Measurements from ENCODE around the gene DYNC1LI2. TPM values are rescaled to one million over a fixed set of nuclear protein-coding genes. Genes with fewer than 3 reads are reported as not detected.

Gene DYNC1LI2
- total and polyA plus RNA-seq, 4 experiments from 2014 or later = 16.0 to 78.1 (median 53.0) TPM

GRCh38 chr16:66713076-66713475 is 38.3 kb downstream of the DYNC1LI2 start:
- Histone ChIP-seq H3K27me3 (ENCODE audit: insufficient read depth, low read length) (no peaks in the 10 kb centered on the region), H3K4me1 (ENCODE audit: insufficient read depth, low read length) (no peaks in the 10 kb centered on the region), H3K27ac (ENCODE audit: low read depth, low read length) (no peak overlapping the region), H3K9me3 (ENCODE audit: control insufficient read depth in 1 of 2, low read length in 2 of 2) (no peaks in the 10 kb centered on the region), H3K36me3 (ENCODE audit: insufficient read depth, low read length) (no peaks in the 10 kb centered on the region), H3K4me3 (ENCODE audit: low read length in 2 of 2) (no peak overlapping the region)
- Mint-ChIP-seq H3K27me3 (peaks cover 0 to 9% of the 10 kb centered on the region in 2 donors), H3K4me3 (no peak overlapping the region), H3K4me1 (no peaks in the 10 kb centered on the region), H3K36me3 (peaks cover 0 to 3% of the 10 kb centered on the region in 2 donors), H3K27ac (no peak overlapping the region), H3K9me3 (peaks cover 0 to 2% (median 0%) of the 10 kb centered on the region in 8 donors)
- no peak for DNase-seq
- POLR2A ChIA-PET (ENCODE audit: partially characterized antibody) = no interaction called here
- intact Hi-C loops (cut with micrococcal nuclease) = no loop called here
- CTCF ChIA-PET (ENCODE audit: partially characterized antibody) = interaction anchor here (1.6 kb wide), 1 partner anchor 15 kb away, joined by 7 read pairs; no protein-coding TSS in a partner anchor

GRCh38 chr16:66712512-66712911 is 38.9 kb downstream of the DYNC1LI2 start:
- CTCF ChIA-PET (ENCODE audit: partially characterized antibody) = interaction anchor here (1.6 kb wide), 1 partner anchor 15 kb away, joined by 7 read pairs; no protein-coding TSS in a partner anchor

GRCh38 chr16:66711581-66711980 is 39.8 kb downstream of the DYNC1LI2 start:
- Mint-ChIP-seq H3K36me3 (peaks cover 0 to 1% of the 10 kb centered on the region in 2 donors), H3K27me3 (peaks cover 0 to 9% of the 10 kb centered on the region in 2 donors), H3K4me1 (no peaks in the 10 kb centered on the region), H3K9me3 (peaks cover 0 to 2% (median 0%) of the 10 kb centered on the region in 8 donors), H3K4me3 (no peak overlapping the region), H3K27ac (no peak overlapping the region)
- Histone ChIP-seq H3K27me3 (ENCODE audit: insufficient read depth, low read length) (no peaks in the 10 kb centered on the region), H3K9me3 (ENCODE audit: control insufficient read depth in 1 of 2, low read length in 2 of 2) (no peaks in the 10 kb centered on the region), H3K27ac (ENCODE audit: low read depth, low read length) (no peak overlapping the region), H3K4me3 (ENCODE audit: low read length in 2 of 2) (no peak overlapping the region), H3K4me1 (ENCODE audit: insufficient read depth, low read length) (no peaks in the 10 kb centered on the region), H3K36me3 (ENCODE audit: insufficient read depth, low read length) (no peaks in the 10 kb centered on the region)
- POLR2A ChIA-PET (ENCODE audit: partially characterized antibody) = no interaction called here
- intact Hi-C loops (cut with micrococcal nuclease) = no loop called here
- DNase-seq = no peak
- CTCF ChIA-PET (ENCODE audit: partially characterized antibody) = no interaction called here

More at GRCh38 chr16:66712512-66712911, 38.9 kb downstream of the DYNC1LI2 start:
- Mint-ChIP-seq H3K36me3 (peaks cover 0 to 1% of the 10 kb centered on the region in 2 donors), H3K4me1 (no peaks in the 10 kb centered on the region), H3K4me3 (no peak overlapping the region), H3K27me3 (peaks cover 0 to 9% of the 10 kb centered on the region in 2 donors), H3K9me3 (peaks cover 0 to 2% (median 0%) of the 10 kb centered on the region in 8 donors), H3K27ac (no peak overlapping the region)
- DNase-seq = no peak
- Histone ChIP-seq H3K4me3 (ENCODE audit: low read length in 2 of 2) (no peak overlapping the region), H3K27me3 (ENCODE audit: insufficient read depth, low read length) (no peaks in the 10 kb centered on the region), H3K27ac (ENCODE audit: low read depth, low read length) (no peak overlapping the region), H3K4me1 (ENCODE audit: insufficient read depth, low read length) (no peaks in the 10 kb centered on the region), H3K36me3 (ENCODE audit: insufficient read depth, low read length) (no peaks in the 10 kb centered on the region), H3K9me3 (ENCODE audit: control insufficient read depth in 1 of 2, low read length in 2 of 2) (no peaks in the 10 kb centered on the region)
- POLR2A ChIA-PET (ENCODE audit: partially characterized antibody) = no interaction called here
- intact Hi-C loops (cut with micrococcal nuclease) = no loop called here

- intact Hi-C loops (cut with micrococcal nuclease) = no loop called here
- Histone ChIP-seq H3K4me1 (ENCODE audit: insufficient read depth, low read length) (no peaks in the 10 kb centered on the region), H3K27me3 (ENCODE audit: insufficient read depth, low read length) (no peaks in the 10 kb centered on the region), H3K4me3 (ENCODE audit: low read length in 2 of 2) (no peak overlapping the region), H3K27ac (ENCODE audit: low read depth, low read length) (no peak overlapping the region), H3K9me3 (ENCODE audit: control insufficient read depth in 1 of 2, low read length in 2 of 2) (no peaks in the 10 kb centered on the region), H3K36me3 (ENCODE audit: insufficient read depth, low read length) (no peaks in the 10 kb centered on the region)
- no peak overlapping the region for H3K4me3 Mint-ChIP-seq
- no peaks in the 10 kb centered on the region for H3K4me1 Mint-ChIP-seq
- peaks cover 3 to 4% of the 10 kb centered on the region in 2 donors for H3K27me3 Mint-ChIP-seq
- H3K27ac Mint-ChIP-seq = no peak overlapping the region
- CTCF ChIA-PET (ENCODE audit: partially characterized antibody) = no interaction called here
- peaks cover 0 to 2% (median 0%) of the 10 kb centered on the region in 8 donors for H3K9me3 Mint-ChIP-seq
- DNase-seq = no peak
- POLR2A ChIA-PET (ENCODE audit: partially characterized antibody) = no interaction called here
- no peaks in the 10 kb centered on the region for H3K36me3 Mint-ChIP-seq
These were observed 44.9 kb downstream of the DYNC1LI2 start for GRCh38 chr16:66706506-66706880.

DNA sequence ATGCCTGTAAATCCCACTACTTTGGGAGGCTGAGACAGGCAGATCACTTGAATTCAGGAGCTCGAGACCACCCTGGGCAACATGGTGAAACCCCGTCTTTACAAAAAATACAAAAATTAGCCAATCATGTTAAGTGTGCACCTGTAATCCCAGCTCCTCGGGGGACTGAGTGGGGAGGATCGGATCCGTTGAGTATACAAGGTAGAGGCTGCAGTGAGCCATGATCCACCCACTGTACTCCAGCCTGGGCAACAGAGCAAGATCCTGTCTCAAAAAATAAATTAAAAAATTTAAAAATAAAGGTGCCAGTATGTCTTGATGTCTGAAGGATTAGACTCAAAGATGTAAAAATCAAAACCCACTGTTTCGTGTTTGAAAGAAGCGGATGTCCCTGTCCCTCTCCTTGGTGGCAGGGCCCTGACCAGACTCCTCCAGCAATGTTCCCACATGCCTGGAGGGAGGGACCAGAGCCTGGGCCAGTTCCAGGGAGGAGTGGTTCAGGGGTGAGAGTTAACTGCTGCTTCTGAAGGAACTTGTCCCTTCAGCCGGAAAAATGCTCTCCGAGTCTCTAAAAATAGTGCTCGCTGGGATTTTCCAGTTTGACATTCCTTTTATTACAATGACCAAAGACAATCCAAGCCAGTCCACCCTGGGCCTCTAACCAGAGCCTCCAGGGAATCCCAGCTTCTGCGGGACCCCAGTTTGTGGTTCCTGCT is 45.5 kb downstream of the DYNC1LI2 start:
- no peak overlapping the region for H3K4me3 Mint-ChIP-seq
- H3K27ac Mint-ChIP-seq = no peak overlapping the region
- intact Hi-C loops (cut with micrococcal nuclease) = no loop called here
- no peaks in the 10 kb centered on the region for H3K4me1 ChIP-seq (ENCODE audit: insufficient read depth, low read length)
- H3K9me3 Mint-ChIP-seq = peaks cover 0 to 2% (median 0%) of the 10 kb centered on the region in 8 donors
- ChIA-PET CTCF (ENCODE audit: partially characterized antibody) (no interaction called here), POLR2A (ENCODE audit: partially characterized antibody) (no interaction called here)
- no peak overlapping the region for H3K4me3 ChIP-seq (ENCODE audit: low read length in 2 of 2)
- no peaks in the 10 kb centered on the region for H3K27me3 ChIP-seq (ENCODE audit: insufficient read depth, low read length)
- no peaks in the 10 kb centered on the region for H3K9me3 ChIP-seq (ENCODE audit: control insufficient read depth in 1 of 2, low read length in 2 of 2)
- H3K36me3 Mint-ChIP-seq = no peaks in the 10 kb centered on the region
- no peak for DNase-seq
- H3K4me1 Mint-ChIP-seq = peaks cover 0 to under 1% (median 0%) of the 10 kb centered on the region in 4 donors
- no peak overlapping the region for H3K27ac ChIP-seq (ENCODE audit: low read depth, low read length)
- peaks cover 3 to 4% of the 10 kb centered on the region in 2 donors for H3K27me3 Mint-ChIP-seq
- H3K36me3 ChIP-seq (ENCODE audit: insufficient read depth, low read length) = no peaks in the 10 kb centered on the region

DNA sequence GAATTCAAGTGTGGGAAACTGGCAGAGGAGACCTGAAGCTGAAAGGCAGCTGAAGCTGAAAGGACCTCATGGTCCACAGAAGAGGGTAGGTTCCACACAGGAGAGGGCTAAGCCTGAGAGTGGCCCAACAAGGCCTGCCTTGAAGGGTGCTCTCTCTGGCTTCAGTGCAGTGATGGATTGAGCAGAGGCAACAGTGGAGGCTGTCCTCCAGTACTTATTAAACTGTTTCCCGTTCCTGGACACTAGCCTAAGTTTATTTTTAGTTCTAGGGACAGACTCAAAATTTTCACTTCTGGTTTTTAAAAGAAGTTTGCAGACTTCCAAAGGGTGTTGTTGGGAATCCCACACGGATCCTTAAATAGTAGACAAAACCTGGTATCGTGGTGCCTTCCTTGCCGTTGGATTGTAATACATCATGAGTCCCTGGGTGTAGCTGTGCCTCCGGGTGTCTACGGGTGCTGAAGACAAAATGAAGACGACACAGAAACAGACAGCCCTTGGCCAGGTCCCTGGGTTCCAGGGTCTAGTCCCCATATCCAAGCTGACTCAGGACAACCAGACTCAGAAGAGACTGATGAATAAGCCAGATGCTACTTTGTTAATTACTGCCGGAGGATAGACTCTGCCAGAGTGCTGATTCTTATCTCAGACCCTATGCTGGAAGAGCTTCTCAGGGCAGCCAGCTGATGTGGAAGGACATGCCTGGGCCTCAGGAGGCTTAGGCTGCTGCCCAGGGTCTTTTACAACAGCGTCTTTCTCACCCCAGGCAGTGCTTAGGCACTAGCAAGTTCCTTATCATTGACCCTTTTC is 47.8 kb downstream of the DYNC1LI2 start:
- Mint-ChIP-seq H3K4me3 (no peak overlapping the region), H3K4me1 (peaks cover 0 to 2% (median under 1%) of the 10 kb centered on the region in 4 donors), H3K9me3 (no peaks in the 10 kb centered on the region), H3K27me3 (peaks cover 3% of the 10 kb centered on the region in 2 donors), H3K27ac (no peak overlapping the region), H3K36me3 (no peaks in the 10 kb centered on the region)
- Histone ChIP-seq H3K4me3 (ENCODE audit: low read length in 2 of 2) (no peak overlapping the region), H3K9me3 (ENCODE audit: control insufficient read depth in 1 of 2, low read length in 2 of 2) (no peaks in the 10 kb centered on the region), H3K27me3 (ENCODE audit: insufficient read depth, low read length) (no peaks in the 10 kb centered on the region), H3K4me1 (ENCODE audit: insufficient read depth, low read length) (no peaks in the 10 kb centered on the region), H3K27ac (ENCODE audit: low read depth, low read length) (no peak overlapping the region), H3K36me3 (ENCODE audit: insufficient read depth, low read length) (no peaks in the 10 kb centered on the region)
- intact Hi-C loops (cut with micrococcal nuclease) = no loop called here
- POLR2A ChIA-PET (ENCODE audit: partially characterized antibody) = no interaction called here
- no peak for DNase-seq
- CTCF ChIA-PET (ENCODE audit: partially characterized antibody) = interaction anchor here (0.6 kb wide), 1 partner anchor 143 kb away, joined by 3 read pairs; no protein-coding TSS in a partner anchor

GRCh38 chr16:66701516-66701915 is 49.9 kb downstream of the DYNC1LI2 start:
- intact Hi-C loops (cut with micrococcal nuclease) = no loop called here
- Mint-ChIP-seq H3K4me1 (peaks cover 5 to 8% (median 6%) of the 10 kb centered on the region in 4 donors), H3K4me3 (no peak overlapping the region), H3K27me3 (peaks cover 3% of the 10 kb centered on the region in 2 donors), H3K9me3 (no peaks in the 10 kb centered on the region), H3K36me3 (no peaks in the 10 kb centered on the region), H3K27ac (no peak overlapping the region)
- Histone ChIP-seq H3K27me3 (ENCODE audit: insufficient read depth, low read length) (no peaks in the 10 kb centered on the region), H3K4me1 (ENCODE audit: insufficient read depth, low read length) (no peaks in the 10 kb centered on the region), H3K9me3 (ENCODE audit: control insufficient read depth in 1 of 2, low read length in 2 of 2) (no peaks in the 10 kb centered on the region), H3K36me3 (ENCODE audit: insufficient read depth, low read length) (no peaks in the 10 kb centered on the region), H3K4me3 (ENCODE audit: low read length in 2 of 2) (no peak overlapping the region), H3K27ac (ENCODE audit: low read depth, low read length) (no peak overlapping the region)
- POLR2A ChIA-PET (ENCODE audit: partially characterized antibody) = no interaction called here
- CTCF ChIA-PET (ENCODE audit: partially characterized antibody) = interaction anchor here (1.3 kb wide), 1 partner anchor 25 kb away, joined by 3 read pairs; no protein-coding TSS in a partner anchor
- no peak for DNase-seq

All from CD4-positive, alpha-beta memory T cell (primary cell).